ENCODE results near the gene PROSER2.

GRCh38 chr10:11773761-11774441 lies 49.3 kb upstream of the PROSER2 start:
- TF ChIP-seq CTCF (optimal IDR thresholded peaks at IDR 0.05 in 1 of 3, IDR thresholded peaks at IDR 0.05 in 1 of 3, conservative IDR thresholded peaks at IDR 0.05 in 1 of 3; ENCODE audit: extremely low read depth in 1 of 3, insufficient read depth in 2 of 3, low read length in 3 of 3) (no peak), EZH2 (IDR thresholded peaks at IDR 0.05; ENCODE audit: low read length) (no peak)
